Endodermal cell (in vitro differentiated cells): ENCODE results near the gene SPATS2. TPM values are rescaled to one million over a fixed set of nuclear protein-coding genes. Genes with fewer than 3 reads are reported as not detected.

Experiments used
- DNase-seq: peaks from one replicate; pipeline ENCODE4 v3.0.0-alpha.2; 2017
- H3K27ac ChIP-seq: 2 replicates; pipeline ENCODE4 v1.5.1; 2013; ENCODE audit warnings: mild to moderate bottlenecking, low read depth, low read length, moderate library complexity
- H3K27me3 ChIP-seq: 2 replicates; pipeline ENCODE4 v1.6.1; 2013; ENCODE audit warnings: mild to moderate bottlenecking, low read length, moderate library complexity; ENCODE audit not compliant: insufficient read depth, control insufficient read depth, poor library complexity, severe bottlenecking
- H3K36me3 ChIP-seq: 2 replicates; pipeline ENCODE4 v1.7.0; 2013; ENCODE audit warnings: mild to moderate bottlenecking, low read length, moderate library complexity; ENCODE audit not compliant: control insufficient read depth, insufficient read depth
- H3K4me1 ChIP-seq: one replicate; pipeline ENCODE4 v1.7.0; 2013; ENCODE audit warnings: low read length; ENCODE audit not compliant: control insufficient read depth, insufficient read depth
- H3K4me3 ChIP-seq: 2 replicates; pipeline ENCODE4 v1.5.1; 2013; ENCODE audit warnings: mild to moderate bottlenecking, low read length, moderate library complexity
- H3K9ac ChIP-seq: 2 replicates; pipeline ENCODE4 v1.6.1; 2013; ENCODE audit warnings: mild to moderate bottlenecking, low read length, moderate library complexity; ENCODE audit not compliant: poor library complexity, severe bottlenecking; ENCODE audit errors: extremely low read depth
- H3K9me3 ChIP-seq: 2 replicates; pipeline ENCODE4 v1.6.1; 2013; ENCODE audit warnings: mild to moderate bottlenecking, low read length, moderate library complexity; ENCODE audit not compliant: control insufficient read depth
- H3K27ac Mint-ChIP-seq: 2 replicates; pipeline ENCODE4 v1.8.0; 2020; ENCODE audit warnings: mixed read lengths
- H3K27me3 Mint-ChIP-seq: 2 replicates; pipeline ENCODE4 v1.8.0; 2021; ENCODE audit warnings: mild to moderate bottlenecking, mixed read lengths; ENCODE audit not compliant: insufficient read depth
- H3K36me3 Mint-ChIP-seq: 2 replicates; pipeline ENCODE4 v1.8.0; 2020; ENCODE audit warnings: low read depth, mixed read lengths
- H3K4me1 Mint-ChIP-seq: 2 replicates; pipeline ENCODE4 v1.8.0; 2020; ENCODE audit warnings: mixed read lengths
- H3K4me3 Mint-ChIP-seq: 2 replicates; pipeline ENCODE4 v1.8.0; 2020; ENCODE audit warnings: mild to moderate bottlenecking, moderate library complexity, mixed read lengths
- H3K9me3 Mint-ChIP-seq: 2 replicates; pipeline ENCODE4 v1.8.0; 2020; ENCODE audit warnings: mild to moderate bottlenecking, mixed read lengths
- WGBS, 2 experiments: methylation state at CpG; one replicate each; pipeline versions ENCODE4 v1.1.5 to v1.1.7; 2013; ENCODE audit warnings: missing lambda C conversion rate in 2 of 2, mixed read lengths in 1 of 2; ENCODE audit not compliant: insufficient coverage in 1 of 2, insufficient read length in 1 of 2; 5-methylcytosine and 5-hydroxymethylcytosine counted together
- total RNA-seq, 2 donors: library from RNA; stranded (reverse); fragmentation: NEBNext Ultra II Directional in 1 of 2; extraction: Animal tissue kit (Norgen Biotek cat#: 25700) in 1 of 2; gene quantifications; 2 replicates in 1 of 2; 3 replicates in 1 of 2; pipeline ENCODE4 v1.2.1, GENCODE V29; 2021
- TF ChIP-seq, protein P1 (sequence below): fragments of 200-600 bp; sonication (generic); conservative IDR thresholded peaks from 2 replicates; pipeline ENCODE4 v1.5.0; 2021; ENCODE audit warnings: antibody characterized with exemption, mild to moderate bottlenecking

The SPATS2 gene
- total RNA-seq, 2 donors from 2014 or later = 50.2 to 64.8 TPM

DNA sequence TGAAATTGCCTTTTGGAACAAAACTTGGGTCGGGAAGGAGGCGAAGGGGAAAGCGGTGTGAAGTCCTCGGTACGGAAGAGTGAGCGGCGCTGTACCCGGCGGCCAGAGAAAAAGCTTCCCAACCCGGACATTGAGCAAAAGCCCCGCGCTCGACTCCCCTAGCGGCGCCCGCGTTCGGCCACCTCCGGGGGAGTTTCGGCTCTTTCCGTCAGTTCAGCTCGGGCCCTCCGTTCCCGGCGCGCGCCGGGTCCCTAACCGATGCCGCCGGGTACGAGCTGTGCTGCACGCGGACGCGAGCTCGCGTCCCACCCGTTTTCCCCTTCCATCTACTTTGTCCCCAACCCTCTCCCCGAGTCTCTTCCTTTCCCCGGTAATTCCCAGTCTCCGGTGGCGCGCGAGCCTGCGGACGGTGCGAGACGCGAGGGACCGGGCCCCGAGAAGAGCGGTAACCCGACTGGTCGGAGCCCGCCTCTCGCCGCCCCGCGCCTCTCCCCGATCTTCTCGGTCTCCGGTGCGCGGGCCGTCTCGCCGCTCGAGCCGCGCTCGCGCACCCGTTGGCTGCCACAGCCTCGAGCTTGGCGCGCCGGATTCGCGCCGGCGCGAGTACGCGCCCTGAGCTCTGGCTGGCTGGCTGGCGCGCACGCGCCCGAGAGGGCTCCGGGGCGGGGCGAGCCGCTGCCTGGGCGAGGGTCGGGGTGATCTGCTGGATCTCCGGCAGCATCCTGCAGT lies 446 bp upstream of the SPATS2 start:
- no peaks in the 10 kb centered on the region for H3K27me3 ChIP-seq
- Mint-ChIP-seq H3K4me1 (peaks cover 15% of the 10 kb centered on the region), H3K36me3 (peaks cover 8% of the 10 kb centered on the region), H3K4me3 (peak overlapping the region; percentile 81), H3K9me3 (no peaks in the 10 kb centered on the region), H3K27me3 (peaks cover 16% of the 10 kb centered on the region), H3K27ac (peak overlapping the region; percentile 98)
- peak overlapping the region; percentile 99 for H3K27ac ChIP-seq
- H3K4me3 ChIP-seq = peak overlapping the region; percentile 93
- DNase-seq = peak; percentile 98
- H3K9me3 ChIP-seq = no peaks in the 10 kb centered on the region
- TF ChIP-seq, protein P1, sequence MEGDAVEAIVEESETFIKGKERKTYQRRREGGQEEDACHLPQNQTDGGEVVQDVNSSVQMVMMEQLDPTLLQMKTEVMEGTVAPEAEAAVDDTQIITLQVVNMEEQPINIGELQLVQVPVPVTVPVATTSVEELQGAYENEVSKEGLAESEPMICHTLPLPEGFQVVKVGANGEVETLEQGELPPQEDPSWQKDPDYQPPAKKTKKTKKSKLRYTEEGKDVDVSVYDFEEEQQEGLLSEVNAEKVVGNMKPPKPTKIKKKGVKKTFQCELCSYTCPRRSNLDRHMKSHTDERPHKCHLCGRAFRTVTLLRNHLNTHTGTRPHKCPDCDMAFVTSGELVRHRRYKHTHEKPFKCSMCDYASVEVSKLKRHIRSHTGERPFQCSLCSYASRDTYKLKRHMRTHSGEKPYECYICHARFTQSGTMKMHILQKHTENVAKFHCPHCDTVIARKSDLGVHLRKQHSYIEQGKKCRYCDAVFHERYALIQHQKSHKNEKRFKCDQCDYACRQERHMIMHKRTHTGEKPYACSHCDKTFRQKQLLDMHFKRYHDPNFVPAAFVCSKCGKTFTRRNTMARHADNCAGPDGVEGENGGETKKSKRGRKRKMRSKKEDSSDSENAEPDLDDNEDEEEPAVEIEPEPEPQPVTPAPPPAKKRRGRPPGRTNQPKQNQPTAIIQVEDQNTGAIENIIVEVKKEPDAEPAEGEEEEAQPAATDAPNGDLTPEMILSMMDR = peak; percentile 54
- peaks cover 13% of the 10 kb centered on the region for H3K36me3 ChIP-seq
- WGBS, 2 experiments = 0% methylated on average over 43 to 97 of the region's 97 CpGs
- peak overlapping the region; percentile 91 for H3K9ac ChIP-seq
- H3K4me1 ChIP-seq = peaks cover 6% of the 10 kb centered on the region

- Histone ChIP-seq H3K9ac (peak overlapping the region; percentile 91), H3K4me1 (peaks cover 6% of the 10 kb centered on the region), H3K9me3 (no peaks in the 10 kb centered on the region), H3K36me3 (peaks cover 14% of the 10 kb centered on the region), H3K4me3 (peak overlapping the region; percentile 93), H3K27me3 (no peaks in the 10 kb centered on the region), H3K27ac (no peak overlapping the region)
- peaks cover 15% of the 10 kb centered on the region for H3K4me1 Mint-ChIP-seq
- TF ChIP-seq, protein P1 = no peak
- H3K9me3 Mint-ChIP-seq = no peaks in the 10 kb centered on the region
- DNase-seq = no peak
- peak overlapping the region; percentile 81 for H3K4me3 Mint-ChIP-seq
- 30 to 32% methylated on average over 3 of the region's 3 CpGs for WGBS, 2 experiments
- H3K27ac Mint-ChIP-seq = peak overlapping the region; percentile 85
- peaks cover 13% of the 10 kb centered on the region for H3K36me3 Mint-ChIP-seq
- peaks cover 16% of the 10 kb centered on the region for H3K27me3 Mint-ChIP-seq
Observed at GRCh38 chr12:49368240-49368600, 958 bp downstream of the SPATS2 start.

DNA sequence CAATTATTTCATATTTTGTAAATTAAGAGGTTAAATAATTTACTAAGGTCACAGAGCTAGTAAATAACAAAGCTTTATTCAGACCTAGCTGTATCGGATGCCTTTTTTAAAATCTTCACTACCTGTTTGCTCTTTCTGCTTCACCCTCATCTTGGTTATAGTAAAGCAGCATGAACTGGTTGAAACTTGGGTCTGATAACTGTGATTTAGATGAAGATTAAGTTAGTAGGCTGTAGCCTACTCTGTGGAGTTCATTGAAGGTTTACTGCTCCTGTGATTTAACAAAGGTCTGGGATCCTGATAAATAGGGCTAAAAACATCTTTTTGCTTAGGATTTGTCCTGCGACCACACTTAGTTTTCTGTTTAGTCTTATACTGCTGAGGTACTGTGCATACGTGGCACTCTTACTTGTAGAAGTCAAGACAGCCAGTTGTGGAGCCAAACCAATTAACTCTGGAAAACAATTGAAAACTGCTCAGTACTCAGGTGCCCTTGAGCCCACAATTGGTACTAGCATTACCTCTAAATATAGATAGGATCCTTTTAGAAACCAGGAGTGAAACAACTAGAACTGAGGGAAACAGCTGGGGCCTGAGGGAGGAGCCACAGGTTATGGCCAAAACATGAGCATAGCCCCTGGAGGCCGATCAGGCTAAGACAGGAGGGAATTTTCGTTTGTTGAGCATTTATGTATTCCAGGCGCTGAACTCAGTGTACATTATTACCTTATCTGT lies 2.3 kb downstream of the SPATS2 start:
- Histone ChIP-seq H3K4me3 (peak overlapping the region; percentile 93), H3K9me3 (no peaks in the 10 kb centered on the region), H3K27ac (no peak overlapping the region), H3K9ac (no peak overlapping the region), H3K36me3 (peaks cover 16% of the 10 kb centered on the region), H3K27me3 (no peaks in the 10 kb centered on the region), H3K4me1 (peaks cover 6% of the 10 kb centered on the region)
- H3K9me3 Mint-ChIP-seq = no peaks in the 10 kb centered on the region
- TF ChIP-seq, protein P1 = peak; percentile 72
- DNase-seq = peak; percentile 76
- peaks cover 10% of the 10 kb centered on the region for H3K27me3 Mint-ChIP-seq
- H3K36me3 Mint-ChIP-seq = peaks cover 15% of the 10 kb centered on the region
- peaks cover 15% of the 10 kb centered on the region for H3K4me1 Mint-ChIP-seq
- 71 to 82% methylated on average over 3 to 5 of the region's 6 CpGs for WGBS, 2 experiments
- no peak overlapping the region for H3K27ac Mint-ChIP-seq
- peak overlapping the region; percentile 81 for H3K4me3 Mint-ChIP-seq
